Upper lobe of left lung (tissue), 4 donors: Measurements from ENCODE around the gene ADAMTS13.

Source experiments
- CTCF ChIP-seq, 6 experiments: fragments of 450-650 bp in 4 of 6; fragments of 200-600 bp in 2 of 6; sonication (generic) in 2 of 6; IDR thresholded peaks; one replicate each; pipeline ENCODE4 v1.5.1; 2016 to 2019; ENCODE audit warnings: antibody characterized with exemption in 6 of 6
- EP300 ChIP-seq, 4 donors: sonication (generic); formaldehyde crosslinking; IDR thresholded peaks; one replicate each; pipeline ENCODE4 v1.5.1; 2017; ENCODE audit warnings: antibody characterized with exemption in 4 of 4, control low read depth in 2 of 4

GRCh38 chr9:133424187-133424586 is 2.0 kb downstream of the ADAMTS13 start:
- no peak for TF ChIP-seq CTCF (IDR thresholded peaks at IDR 0.05)
- no peak for TF ChIP-seq EP300 (IDR thresholded peaks at IDR 0.05)
